ENCODE results near the gene CRIP2. TPM values are rescaled to one million over a fixed set of nuclear protein-coding genes. Genes with fewer than 3 reads are reported as not detected.

Gene CRIP2
- total RNA-seq, 1 donor from 2014 or later: 1,036 TPM

Other genes starting within 250 kb of the CRIP2 start
- 51.6 TPM for gene BTBD6, start 226.3 kb upstream of the CRIP2 start, total RNA-seq
- gene BRF1, start 173.8 kb upstream of the CRIP2 start, total RNA-seq: 20.3 TPM
- gene PACS2, start 160.1 kb upstream of the CRIP2 start, total RNA-seq: 76.2 TPM
- 1.6 TPM for gene TEX22, start 76.3 kb upstream of the CRIP2 start, total RNA-seq
- 201 TPM for gene MTA1, start 55.0 kb upstream of the CRIP2 start, total RNA-seq
- 59.4 TPM for gene CRIP1, start 12.1 kb downstream of the CRIP2 start, total RNA-seq
- 5.1 TPM for gene TEDC1, start 16.4 kb downstream of the CRIP2 start, total RNA-seq
- 4.0 TPM for gene TMEM121, start 51.8 kb downstream of the CRIP2 start, total RNA-seq

All from left ventricle myocardium superior (tissue), 1 donor.